Activated T-cell treated with anti-CD3 and anti-CD28 coated beads for 24 hours (primary cell): ENCODE data around the gene CHRNA5.

Experiments
- DNase-seq: peaks from one replicate; pipeline ENCODE4 v3.0.0-alpha.2; 2020; ENCODE audit warnings: low read depth

CHRNA5 gene

DNA sequence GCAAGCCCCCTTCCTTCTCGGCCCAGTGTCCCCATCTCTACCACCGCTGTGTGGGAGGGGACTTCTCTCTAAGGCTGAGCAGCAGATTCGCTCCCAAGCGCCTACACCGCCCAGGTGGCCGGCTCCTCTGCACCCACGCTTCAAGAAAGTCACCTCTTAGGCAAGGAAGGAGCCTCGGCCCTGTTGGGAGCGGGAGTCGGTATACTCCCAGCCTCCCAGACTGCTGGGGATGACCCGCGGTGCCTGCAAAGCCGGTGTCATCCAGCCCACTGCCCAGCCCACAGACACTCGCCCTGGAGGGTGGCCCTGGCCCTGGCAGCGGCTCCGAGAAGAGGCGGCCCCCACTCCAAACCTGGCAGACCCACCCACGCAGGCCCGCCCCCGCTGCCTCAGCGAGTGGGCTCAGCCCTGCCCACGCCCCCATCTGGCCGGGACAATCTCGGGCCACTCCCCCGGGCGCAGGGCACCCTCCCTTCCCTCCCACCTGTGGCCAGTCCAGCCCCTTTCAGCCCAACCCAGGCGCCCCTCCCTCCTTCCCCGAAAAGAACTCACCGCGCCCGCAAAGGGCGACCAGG lies 75.3 kb downstream of the CHRNA5 start:
- no peak for DNase-seq

DNA sequence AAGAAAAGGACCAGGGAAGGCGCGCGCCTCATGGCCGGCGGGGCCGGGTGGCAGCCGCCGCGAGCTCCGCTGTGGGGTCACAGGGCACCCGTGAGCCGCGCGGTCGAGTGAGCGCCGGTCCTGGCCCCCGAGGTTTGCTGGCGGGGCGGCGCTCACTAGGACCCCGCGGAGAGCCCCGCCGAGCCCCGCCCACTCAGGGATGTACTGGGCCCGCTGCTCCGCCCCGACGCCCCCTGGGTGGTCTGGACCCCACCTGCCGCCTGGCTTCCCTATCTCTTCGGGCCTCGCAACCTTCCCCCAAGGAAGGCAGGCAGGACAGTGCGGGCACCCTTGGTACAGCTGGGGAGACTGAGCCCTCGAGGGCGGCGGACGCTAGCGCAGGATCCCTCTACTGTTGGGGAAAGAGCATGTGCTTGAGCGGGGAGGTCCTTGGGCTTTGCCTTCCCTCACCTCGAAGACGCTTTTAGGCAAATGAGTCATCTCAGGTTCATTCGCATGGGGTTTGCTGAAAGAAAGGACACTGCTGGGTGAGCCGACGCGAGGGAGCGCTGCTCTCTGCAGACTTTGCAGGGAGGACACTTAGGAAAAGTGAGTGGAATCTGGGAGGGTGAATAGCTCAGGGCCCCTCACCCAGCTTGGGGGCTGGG lies 75.9 kb downstream of the CHRNA5 start, which contains the start of gene CHRNB4:
Gene CHRNB4 (minus strand): TSS at position 109 of the 647 bp plus-strand sequence. CDS start 77 bp downstream, at position 32.
- DNase-seq, result no peak

- no peak for DNase-seq
Observed at GRCh38 chr15:78641749-78642275, 76.5 kb downstream of the CHRNA5 start.

GRCh38 chr15:78642331-78642730 lies 77.0 kb downstream of the CHRNA5 start:
- no peak for DNase-seq
